T-helper 17 cell (primary cell): ENCODE data around the gene WASHC4. TPM values are rescaled to one million over a fixed set of nuclear protein-coding genes. Genes with fewer than 3 reads are reported as not detected.
A peak's percentile ranks its signal among the peaks of the same experiment; 100 is the strongest.

Experiments
- ATAC-seq: fragments of 150-1000 bp; cut with Tn5 transposase; 2 replicates; pipeline ENCODE4 v1.10.0; 2021; ENCODE audit warnings: mild to moderate bottlenecking, moderate library complexity
- DNase-seq, 3 donors: peaks; one replicate each; pipeline versions ENCODE4 v3.0.0 to v3.0.0-alpha.2; 2020 to 2021
- H3K9me3 ChIP-seq: one replicate; pipeline ENCODE4 v1.7.0; 2013; ENCODE audit warnings: low read length, mild to moderate bottlenecking; ENCODE audit not compliant: control insufficient read depth, poor library complexity, severe bottlenecking
- H3K27ac Mint-ChIP-seq: one replicate; pipeline ENCODE4 v1.8.0; 2022; ENCODE audit warnings: mild to moderate bottlenecking, moderate library complexity, mixed read lengths
- H3K27me3 Mint-ChIP-seq: one replicate; pipeline ENCODE4 v1.8.0; 2022; ENCODE audit warnings: mixed read lengths
- H3K36me3 Mint-ChIP-seq: one replicate; pipeline ENCODE4 v1.8.0; 2022; ENCODE audit warnings: low read depth, mixed read lengths
- H3K4me1 Mint-ChIP-seq: one replicate; pipeline ENCODE4 v1.8.0; 2022; ENCODE audit warnings: mild to moderate bottlenecking, mixed read lengths
- H3K4me3 Mint-ChIP-seq: one replicate; pipeline ENCODE4 v1.8.0; 2022; ENCODE audit warnings: mild to moderate bottlenecking, moderate library complexity, mixed read lengths
- total RNA-seq, 4 donors: library from RNA in 2 of 4; stranded (reverse) in 2 of 4; gene quantifications; one replicate each; pipeline ENCODE4 v1.2.3 and lab custom pipeline; 2022 to 2026

The WASHC4 gene
- total RNA-seq, 2 donors from 2014 or later: 38.5 to 45.3 TPM

DNA sequence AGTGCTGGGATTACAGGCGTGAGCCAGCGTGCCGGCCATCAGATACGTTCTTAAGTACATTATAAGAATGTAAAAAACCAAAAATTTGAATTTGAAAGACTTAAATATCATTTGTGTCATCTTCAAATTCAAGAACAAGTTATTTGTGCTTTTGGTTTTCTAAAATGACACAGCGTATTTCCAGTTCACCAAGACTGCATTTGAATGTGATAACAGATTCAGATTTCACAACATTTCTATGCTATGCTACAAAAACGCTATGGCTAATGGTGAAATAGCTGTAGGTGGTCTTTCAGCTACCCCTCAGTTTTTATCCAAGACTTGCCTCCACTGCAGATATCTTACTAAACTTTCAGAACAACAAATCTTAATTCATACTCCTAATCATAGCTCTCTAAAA is 81.8 kb downstream of the WASHC4 start:
- H3K27me3 Mint-ChIP-seq: no peaks in the 10 kb centered on the region
- H3K4me1 Mint-ChIP-seq: peaks cover 23% of the 10 kb centered on the region
- DNase-seq (no peak), ATAC-seq (no peak)
- peaks cover 23% of the 10 kb centered on the region for H3K36me3 Mint-ChIP-seq
- no peak overlapping the region for H3K4me3 Mint-ChIP-seq
- no peak overlapping the region for H3K27ac Mint-ChIP-seq
- no peaks in the 10 kb centered on the region for H3K9me3 ChIP-seq

DNA sequence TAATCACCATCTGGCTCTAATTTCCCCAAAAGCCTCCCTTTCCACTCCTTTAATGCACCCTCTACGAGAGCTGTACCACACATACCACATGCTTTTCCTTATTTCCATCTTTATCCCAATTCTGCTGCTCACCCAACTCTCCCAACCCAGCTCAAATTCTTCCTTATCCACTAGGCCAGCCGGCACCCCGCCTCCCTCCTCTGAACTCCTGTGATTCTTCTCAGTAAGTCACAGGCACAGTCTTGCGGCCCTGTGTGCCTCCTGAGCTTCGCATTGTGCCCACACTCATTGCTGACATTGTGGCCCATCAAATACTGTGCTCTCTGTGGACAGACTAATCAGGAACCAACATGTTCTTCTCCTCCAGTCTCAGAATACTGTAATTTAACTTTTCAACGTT is 83.0 kb downstream of the WASHC4 start:
- peaks cover 23% of the 10 kb centered on the region for H3K36me3 Mint-ChIP-seq
- H3K4me3 Mint-ChIP-seq: no peak overlapping the region
- no peaks in the 10 kb centered on the region for H3K27me3 Mint-ChIP-seq
- H3K9me3 ChIP-seq: no peaks in the 10 kb centered on the region
- peak overlapping the region; percentile 75 for H3K27ac Mint-ChIP-seq
- no peak for DNase-seq
- no peak for ATAC-seq
- peaks cover 23% of the 10 kb centered on the region for H3K4me1 Mint-ChIP-seq

DNA sequence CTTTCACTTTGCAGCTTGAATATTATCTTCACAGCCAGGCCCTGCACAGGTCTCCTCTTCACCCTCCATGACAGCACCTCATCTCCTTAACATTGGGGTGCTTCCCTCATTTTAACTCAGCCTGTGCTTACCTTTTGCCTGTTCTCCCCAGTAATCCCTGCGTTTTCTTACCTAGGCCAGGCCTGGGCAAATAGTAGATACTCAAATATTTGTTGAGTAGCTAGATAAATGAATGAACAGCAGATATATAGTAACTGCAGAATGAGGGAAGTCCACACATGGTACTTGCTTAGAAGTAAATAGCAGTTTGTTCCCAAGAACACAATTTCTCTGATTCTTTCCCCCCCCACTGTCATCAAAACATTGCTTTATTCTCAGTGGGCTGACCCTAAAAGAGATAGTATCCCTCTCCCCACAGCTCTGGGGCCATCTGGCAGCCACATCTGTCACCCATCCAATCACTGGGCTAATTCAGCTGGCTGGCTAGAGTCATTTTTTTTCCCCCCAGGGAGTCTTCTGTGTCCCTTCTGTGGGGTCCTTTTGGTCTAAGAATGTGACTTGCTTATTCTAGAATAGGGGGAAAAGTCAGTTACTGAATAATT is 85.2 kb downstream of the WASHC4 start:
- no peak for DNase-seq
- Mint-ChIP-seq H3K4me3 (no peak overlapping the region), H3K27ac (no peak overlapping the region), H3K4me1 (peaks cover 21% of the 10 kb centered on the region), H3K27me3 (no peaks in the 10 kb centered on the region), H3K36me3 (peaks cover 19% of the 10 kb centered on the region)
- H3K9me3 ChIP-seq: no peaks in the 10 kb centered on the region
- no peak for ATAC-seq

DNA sequence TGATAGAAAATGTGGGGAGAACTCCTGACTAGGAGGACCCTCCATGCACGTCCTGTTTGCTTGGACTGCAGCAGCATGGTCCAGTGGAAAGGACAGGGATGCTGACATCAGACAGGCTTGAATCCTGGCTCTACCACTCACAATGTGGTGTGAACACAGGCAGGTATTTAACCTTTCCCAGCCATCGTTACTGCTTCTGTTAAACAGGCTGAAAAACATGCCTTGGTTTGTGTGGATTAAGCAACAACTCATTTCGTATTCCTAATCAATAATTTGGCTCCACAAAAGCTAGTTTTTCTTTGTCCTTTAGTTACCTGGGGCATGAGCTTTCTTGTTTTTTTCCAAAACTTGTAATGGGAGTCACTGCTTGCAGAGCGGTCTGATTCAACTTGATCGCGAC is 87.4 kb downstream of the WASHC4 start:
- ATAC-seq (no peak), DNase-seq (no peak)
- H3K4me3 Mint-ChIP-seq: no peak overlapping the region
- peaks cover 21% of the 10 kb centered on the region for H3K4me1 Mint-ChIP-seq
- no peaks in the 10 kb centered on the region for H3K27me3 Mint-ChIP-seq
- H3K9me3 ChIP-seq: no peaks in the 10 kb centered on the region
- H3K36me3 Mint-ChIP-seq: peaks cover 17% of the 10 kb centered on the region
- H3K27ac Mint-ChIP-seq: no peak overlapping the region

DNA sequence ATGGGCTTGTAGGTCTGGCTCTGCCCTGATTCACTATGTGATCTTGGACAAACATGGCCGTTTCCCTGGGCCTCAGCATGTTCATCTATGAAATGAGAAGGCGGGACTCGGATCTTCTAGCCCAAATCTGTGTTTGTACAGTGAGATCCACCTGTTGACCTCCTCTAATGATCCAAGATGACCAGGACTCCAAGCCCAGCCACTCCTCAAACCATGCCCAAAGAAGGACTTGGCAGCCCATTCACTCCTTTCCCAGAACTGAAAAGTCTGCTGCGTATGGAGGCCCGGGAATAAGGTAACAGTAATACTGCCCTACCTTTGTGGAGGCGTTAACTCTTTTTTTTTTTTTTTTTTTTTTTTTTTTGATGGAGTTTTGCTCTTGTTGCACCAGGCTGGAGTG is 88.6 kb downstream of the WASHC4 start:
- H3K27me3 Mint-ChIP-seq: no peaks in the 10 kb centered on the region
- DNase-seq: no peak
- H3K9me3 ChIP-seq: no peaks in the 10 kb centered on the region
- H3K36me3 Mint-ChIP-seq: peaks cover 9% of the 10 kb centered on the region
- ATAC-seq: no peak
- H3K4me3 Mint-ChIP-seq: no peak overlapping the region
- peaks cover 13% of the 10 kb centered on the region for H3K4me1 Mint-ChIP-seq
- H3K27ac Mint-ChIP-seq: no peak overlapping the region

DNA sequence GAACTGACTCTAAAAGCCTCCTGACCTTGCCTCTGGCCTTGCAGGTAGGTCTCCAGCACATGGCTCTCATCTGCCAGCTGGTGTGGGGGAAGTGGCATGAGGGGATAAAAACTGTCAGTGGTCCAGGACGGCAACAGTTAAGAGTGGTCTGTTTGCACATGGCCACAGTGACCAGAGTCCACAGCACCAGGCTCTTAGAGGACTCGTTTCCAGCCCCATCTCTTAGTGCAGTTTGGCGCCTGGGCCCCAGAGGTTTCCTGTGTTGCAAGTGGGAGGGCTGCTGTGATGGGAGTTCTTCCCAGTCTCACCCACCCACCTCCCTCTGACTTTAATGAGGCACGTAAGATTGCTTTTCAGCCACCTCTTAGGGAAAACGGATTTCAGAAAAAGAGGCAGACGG is 91.4 kb downstream of the WASHC4 start:
- ATAC-seq (no peak), DNase-seq (no peak)
- Mint-ChIP-seq H3K27me3 (no peaks in the 10 kb centered on the region), H3K36me3 (peaks cover 2% of the 10 kb centered on the region), H3K4me1 (peaks cover 4% of the 10 kb centered on the region), H3K27ac (no peak overlapping the region), H3K4me3 (no peak overlapping the region)
- no peaks in the 10 kb centered on the region for H3K9me3 ChIP-seq

DNA sequence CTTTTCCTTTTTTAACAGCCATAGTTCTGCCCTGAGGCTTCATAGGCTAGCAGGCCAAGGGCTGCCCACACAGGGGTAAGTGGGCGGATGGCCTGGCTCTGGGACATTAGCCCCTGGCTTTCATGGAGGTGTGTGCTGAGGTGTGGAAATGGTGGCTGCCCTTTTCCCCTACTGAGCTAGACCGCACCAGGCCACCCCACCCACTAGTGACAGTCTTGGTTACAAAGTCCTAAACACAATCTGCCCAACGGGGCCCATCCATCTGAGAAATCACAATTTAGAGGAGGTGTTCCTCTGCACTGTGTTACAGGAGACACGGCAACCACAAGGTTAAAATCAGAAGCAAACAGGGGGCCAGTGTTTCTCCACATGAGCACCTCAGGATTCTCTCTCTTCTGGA is 92.9 kb downstream of the WASHC4 start:
- DNase-seq: no peak
- peaks cover 4% of the 10 kb centered on the region for H3K4me1 Mint-ChIP-seq
- no peak overlapping the region for H3K4me3 Mint-ChIP-seq
- H3K27ac Mint-ChIP-seq: no peak overlapping the region
- no peak for ATAC-seq
- H3K27me3 Mint-ChIP-seq: no peaks in the 10 kb centered on the region
- H3K36me3 Mint-ChIP-seq: peaks cover 2% of the 10 kb centered on the region
- no peaks in the 10 kb centered on the region for H3K9me3 ChIP-seq

DNA sequence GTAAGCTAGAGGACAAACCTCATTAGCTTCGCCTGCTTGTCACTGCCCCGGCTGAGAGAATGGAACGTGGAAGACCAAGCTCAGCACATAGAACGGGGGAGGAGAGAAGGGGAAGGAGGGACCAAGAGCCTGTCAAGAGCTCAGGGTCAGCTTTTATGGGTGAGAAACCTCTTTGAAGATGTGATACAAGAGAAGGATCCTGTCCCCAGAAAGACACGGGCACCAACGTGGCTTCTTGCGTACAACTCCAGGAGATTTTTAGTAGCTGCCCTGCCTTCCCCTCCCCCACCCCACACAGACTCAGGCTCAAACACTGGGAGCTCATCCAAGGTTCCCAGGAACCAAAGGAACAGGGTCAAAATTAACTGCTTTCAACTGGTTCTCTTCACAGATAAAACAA is 93.8 kb downstream of the WASHC4 start:
- H3K9me3 ChIP-seq: no peaks in the 10 kb centered on the region
- no peak for ATAC-seq
- Mint-ChIP-seq H3K36me3 (peaks cover 2% of the 10 kb centered on the region), H3K4me3 (no peak overlapping the region), H3K27me3 (no peaks in the 10 kb centered on the region), H3K27ac (no peak overlapping the region), H3K4me1 (peaks cover 4% of the 10 kb centered on the region)
- no peak for DNase-seq

DNA sequence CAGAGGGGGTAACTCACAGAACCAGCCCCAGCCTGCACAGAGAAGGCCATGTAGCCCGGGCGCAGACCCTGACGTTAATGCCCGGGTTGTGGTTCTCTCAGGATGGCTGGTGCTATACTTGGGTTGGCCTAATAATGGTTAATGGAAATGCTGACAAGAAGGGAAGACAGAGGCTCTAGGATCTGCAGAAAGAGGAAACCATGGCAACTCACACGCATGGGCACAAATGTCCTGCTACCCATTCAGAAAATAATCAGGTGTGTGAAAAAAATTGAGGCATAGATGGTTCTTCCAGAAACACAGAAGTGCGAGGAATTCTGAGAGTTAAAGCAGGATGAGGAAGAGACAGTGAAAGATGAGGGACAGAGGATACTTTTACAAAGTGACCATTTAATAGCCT is 94.7 kb downstream of the WASHC4 start:
- no peak for DNase-seq
- H3K27me3 Mint-ChIP-seq: no peaks in the 10 kb centered on the region
- H3K9me3 ChIP-seq: no peaks in the 10 kb centered on the region
- no peak for ATAC-seq
- H3K4me1 Mint-ChIP-seq: peaks cover 4% of the 10 kb centered on the region
- peaks cover 2% of the 10 kb centered on the region for H3K36me3 Mint-ChIP-seq
- no peak overlapping the region for H3K27ac Mint-ChIP-seq
- H3K4me3 Mint-ChIP-seq: no peak overlapping the region

DNA sequence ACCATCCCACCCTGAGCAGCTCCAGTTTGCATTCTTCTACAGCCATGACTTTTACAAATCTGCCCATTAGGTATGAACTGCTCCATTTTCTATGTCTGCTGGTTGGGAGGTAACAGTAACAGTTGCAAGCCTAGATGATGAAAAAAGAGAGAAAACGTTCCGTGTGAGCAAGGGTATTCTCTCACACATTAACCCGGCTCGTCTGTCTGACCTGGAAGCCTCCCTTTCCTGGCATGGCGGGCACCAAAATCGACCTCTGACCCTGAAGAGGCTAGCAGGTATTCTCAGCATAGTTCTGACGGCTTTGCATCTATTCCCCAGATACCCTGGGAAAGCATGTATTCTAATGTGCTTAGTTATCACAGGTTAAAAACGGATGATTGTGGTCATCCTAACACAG is 96.6 kb downstream of the WASHC4 start:
- DNase-seq (no peak), ATAC-seq (no peak)
- no peak overlapping the region for H3K4me3 Mint-ChIP-seq
- H3K36me3 Mint-ChIP-seq: peaks cover 2% of the 10 kb centered on the region
- no peaks in the 10 kb centered on the region for H3K27me3 Mint-ChIP-seq
- H3K9me3 ChIP-seq: no peaks in the 10 kb centered on the region
- peaks cover 4% of the 10 kb centered on the region for H3K4me1 Mint-ChIP-seq
- H3K27ac Mint-ChIP-seq: peak overlapping the region; percentile 9

DNA sequence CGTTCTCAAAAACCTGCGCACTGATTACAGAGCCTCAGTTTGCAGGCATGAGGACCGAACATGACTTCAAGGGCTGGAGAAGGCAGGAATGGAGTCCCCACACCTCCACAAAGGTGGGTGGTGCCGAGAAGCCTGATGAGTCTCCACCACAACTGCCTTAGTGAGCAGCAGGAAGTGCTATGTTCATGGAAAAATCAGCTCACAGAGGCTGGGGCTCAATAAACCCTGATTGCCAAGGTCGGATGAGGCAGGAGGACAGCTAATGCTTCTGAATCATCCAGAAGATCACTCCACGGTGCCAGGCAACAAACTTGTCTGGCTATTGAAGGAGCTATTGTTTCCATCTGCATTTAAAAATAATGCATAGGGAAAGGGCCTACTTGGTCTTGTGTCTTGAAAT is 97.4 kb downstream of the WASHC4 start:
- H3K36me3 Mint-ChIP-seq: peaks cover 2% of the 10 kb centered on the region
- no peak overlapping the region for H3K4me3 Mint-ChIP-seq
- H3K27me3 Mint-ChIP-seq: no peaks in the 10 kb centered on the region
- ATAC-seq (no peak), DNase-seq (no peak)
- H3K27ac Mint-ChIP-seq: peak overlapping the region; percentile 59
- H3K4me1 Mint-ChIP-seq: peaks cover 4% of the 10 kb centered on the region
- no peaks in the 10 kb centered on the region for H3K9me3 ChIP-seq

DNA sequence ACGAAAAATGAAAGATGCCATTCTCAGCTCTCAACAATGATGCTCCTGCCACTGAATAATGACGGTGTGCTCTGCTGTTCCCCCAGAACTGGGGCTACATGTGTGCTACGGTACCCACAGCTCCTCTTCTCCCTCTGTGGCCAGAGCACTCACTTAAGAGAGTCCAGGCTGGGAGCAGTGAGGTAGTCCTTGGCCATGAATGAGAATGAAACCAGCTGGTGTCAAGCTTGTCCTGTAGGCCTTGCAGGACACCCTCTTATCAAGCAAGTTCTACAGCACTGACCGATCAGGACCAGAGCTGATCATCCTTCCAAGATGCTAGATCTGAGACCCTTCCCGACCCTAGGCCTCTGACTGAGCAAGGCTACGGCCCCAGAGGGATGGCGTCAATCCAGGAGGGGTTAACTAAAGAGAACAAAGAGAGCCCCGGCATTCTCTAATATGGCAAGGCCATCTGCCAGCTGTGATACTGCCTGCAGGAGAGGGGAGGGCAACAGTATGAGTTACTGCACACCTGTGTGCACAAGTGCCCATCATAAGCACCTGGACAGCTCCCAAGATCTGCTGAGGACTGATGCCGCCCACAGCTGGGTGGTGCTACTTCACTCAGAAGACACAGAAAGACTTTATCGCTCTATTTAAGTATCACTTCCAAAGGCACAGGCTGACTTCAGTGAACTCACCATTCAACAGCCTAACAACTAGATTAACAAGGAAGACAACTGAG is 98.0 kb downstream of the WASHC4 start:
- DNase-seq: no peak
- no peaks in the 10 kb centered on the region for H3K9me3 ChIP-seq
- Mint-ChIP-seq H3K27me3 (no peaks in the 10 kb centered on the region), H3K4me3 (no peak overlapping the region), H3K27ac (peak overlapping the region; percentile 59), H3K4me1 (peaks cover 4% of the 10 kb centered on the region), H3K36me3 (peaks cover 2% of the 10 kb centered on the region)
- no peak for ATAC-seq

DNA sequence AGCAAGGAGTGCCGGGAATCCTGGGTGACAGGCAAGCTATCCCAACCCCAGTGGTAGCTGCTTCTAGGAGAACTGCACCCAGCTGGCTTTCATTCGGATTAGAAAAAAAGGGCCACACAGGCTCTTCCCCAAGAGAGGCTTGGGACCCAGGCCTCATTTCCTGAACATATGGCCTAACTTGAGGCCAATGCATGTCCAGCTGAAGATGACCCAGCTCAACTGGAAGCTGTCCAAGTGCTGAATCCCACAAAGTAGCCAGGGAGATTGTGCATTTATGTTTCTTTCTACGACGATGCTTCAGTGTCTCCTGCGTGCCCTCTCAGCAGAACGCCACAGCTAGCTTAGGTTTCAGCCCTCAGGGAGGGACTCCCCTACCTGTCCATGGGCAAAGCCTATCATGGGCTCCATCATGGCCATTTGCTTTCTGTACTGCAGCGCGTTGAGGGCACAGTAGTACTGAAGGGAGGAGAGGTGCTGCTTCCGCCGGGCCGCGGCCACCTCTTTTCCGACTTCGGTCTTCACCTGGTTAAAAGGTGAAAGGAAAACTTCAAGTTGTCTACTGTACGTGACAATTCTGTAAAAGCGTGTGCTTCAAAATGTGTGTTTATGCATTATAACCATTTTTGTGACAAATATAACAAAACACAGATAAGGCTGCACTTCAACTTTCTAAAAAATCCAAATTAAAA is 99.3 kb downstream of the WASHC4 start:
- peaks cover 4% of the 10 kb centered on the region for H3K4me1 Mint-ChIP-seq
- peak overlapping the region; percentile 59 for H3K27ac Mint-ChIP-seq
- no peaks in the 10 kb centered on the region for H3K27me3 Mint-ChIP-seq
- ATAC-seq (no peak), DNase-seq (no peak)
- no peak overlapping the region for H3K4me3 Mint-ChIP-seq
- peaks cover 4% of the 10 kb centered on the region for H3K36me3 Mint-ChIP-seq
- H3K9me3 ChIP-seq: no peaks in the 10 kb centered on the region
